ENCODE results near the gene KCNQ1OT1.

KCNQ1OT1 gene

GRCh38 chr11:2703363-2704141 lies 3.8 kb upstream of the KCNQ1OT1 start:
- no peak for DNase-seq (ENCODE audit: low spot score)
- FAIRE-seq: no peak

DNA sequence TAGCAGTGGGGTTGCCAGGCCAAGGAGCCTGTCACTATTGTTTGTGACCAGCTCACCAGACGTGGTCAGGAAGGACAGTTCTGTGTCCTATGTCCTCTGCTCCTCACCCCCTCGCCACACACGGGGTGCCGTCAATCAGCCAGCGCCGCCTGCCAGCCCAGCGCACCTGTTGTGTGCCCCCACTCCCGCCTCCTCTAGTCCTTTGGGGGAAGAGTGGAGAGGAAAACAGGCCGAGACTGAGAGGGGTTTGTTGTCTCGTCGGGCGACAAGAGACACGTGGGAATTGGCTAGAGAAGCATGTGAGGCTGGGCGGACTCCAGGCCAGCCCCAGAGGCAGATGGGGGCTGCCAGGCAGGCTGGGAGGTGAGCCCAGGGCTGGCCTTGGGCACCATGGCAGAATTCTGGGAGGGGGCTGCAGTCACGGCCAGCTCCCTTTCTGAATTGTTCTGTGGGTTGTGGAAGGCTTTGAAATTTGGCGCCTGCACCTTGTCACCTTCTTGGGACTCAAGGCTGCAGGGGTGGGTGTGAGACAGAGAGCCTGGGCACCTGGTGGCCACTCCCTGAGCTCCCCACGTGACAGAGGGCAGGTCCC lies 3.1 kb upstream of the KCNQ1OT1 start:
- FAIRE-seq (no peak), DNase-seq (ENCODE audit: low spot score) (no peak)

- DNase-seq (ENCODE audit: low spot score): no peak
- no peak for FAIRE-seq
Measured at GRCh38 chr11:2701898-2702434, 2.2 kb upstream of the KCNQ1OT1 start.

- FAIRE-seq: no peak
Measured at GRCh38 chr11:2701230-2701629, 1.4 kb upstream of the KCNQ1OT1 start.

GRCh38 chr11:2700415-2701211 lies 819 bp upstream of the KCNQ1OT1 start:
- FAIRE-seq: no peak
- peak; percentile 51 for DNase-seq (ENCODE audit: low spot score)

More at GRCh38 chr11:2701230-2701629, 1.4 kb upstream of the KCNQ1OT1 start:
- no peak for DNase-seq (ENCODE audit: low spot score)

DNA sequence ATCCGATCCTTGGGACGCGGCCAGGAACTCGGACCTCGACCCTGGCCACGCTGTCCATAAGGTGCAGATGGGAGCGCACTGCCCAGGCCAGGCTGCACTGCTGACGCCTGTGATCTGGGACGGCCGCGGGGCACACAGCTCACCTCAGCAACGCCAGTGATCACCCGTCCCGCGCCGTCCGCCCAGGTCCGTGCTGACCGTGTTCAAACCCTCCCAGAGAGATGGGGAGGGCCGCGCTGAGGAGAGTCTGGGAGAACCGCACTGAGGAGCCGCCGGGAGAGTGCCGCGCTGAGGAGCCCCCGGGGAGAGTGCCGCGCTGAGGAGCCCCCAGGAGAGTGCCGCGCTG lies 636 bp downstream of the KCNQ1OT1 start:
- FAIRE-seq (no peak), DNase-seq (ENCODE audit: low spot score) (peak; percentile 13)

DNA sequence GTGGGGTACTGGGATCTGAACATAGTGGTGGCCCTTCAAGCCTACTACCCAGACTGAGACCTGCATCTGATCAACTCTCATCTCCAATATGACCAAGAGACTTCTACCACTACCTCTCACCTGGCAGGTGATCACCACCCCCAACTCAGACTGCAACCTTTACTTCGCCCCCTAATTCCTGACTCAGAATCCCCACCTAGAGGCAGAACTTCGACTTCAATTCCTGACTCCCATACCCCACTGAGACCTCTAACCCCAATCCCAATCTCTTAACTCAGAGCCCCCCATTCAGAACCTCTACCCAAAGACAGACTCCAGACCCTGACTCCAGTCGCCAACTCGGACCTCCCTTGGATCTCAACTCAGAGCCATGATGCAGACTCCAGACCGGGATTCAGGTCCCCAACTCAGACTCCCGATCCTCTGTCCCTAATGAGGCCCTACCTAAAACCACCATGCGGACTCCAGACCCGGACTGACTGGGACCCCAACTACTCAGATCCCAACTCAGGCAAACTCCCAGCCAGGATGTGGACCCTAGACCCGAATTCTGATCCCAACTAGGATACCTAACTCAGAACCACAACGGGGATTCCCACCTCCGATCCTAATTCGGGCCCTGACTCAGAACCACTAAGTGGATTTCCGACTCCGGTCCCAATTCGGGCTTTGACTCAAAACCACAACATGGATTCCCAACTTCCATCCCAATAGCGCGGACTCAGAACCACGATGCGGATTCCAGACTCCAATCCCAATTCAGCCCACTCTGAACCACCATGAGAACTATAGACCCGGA lies 1.2 kb downstream of the KCNQ1OT1 start:
- FAIRE-seq (no peak), DNase-seq (ENCODE audit: low spot score) (no peak)

GRCh38 chr11:2697866-2698265 lies 1.9 kb downstream of the KCNQ1OT1 start:
- FAIRE-seq (no peak), DNase-seq (ENCODE audit: low spot score) (no peak)

GRCh38 chr11:2696455-2696854 lies 3.3 kb downstream of the KCNQ1OT1 start:
- FAIRE-seq (no peak), DNase-seq (ENCODE audit: low spot score) (no peak)

DNA sequence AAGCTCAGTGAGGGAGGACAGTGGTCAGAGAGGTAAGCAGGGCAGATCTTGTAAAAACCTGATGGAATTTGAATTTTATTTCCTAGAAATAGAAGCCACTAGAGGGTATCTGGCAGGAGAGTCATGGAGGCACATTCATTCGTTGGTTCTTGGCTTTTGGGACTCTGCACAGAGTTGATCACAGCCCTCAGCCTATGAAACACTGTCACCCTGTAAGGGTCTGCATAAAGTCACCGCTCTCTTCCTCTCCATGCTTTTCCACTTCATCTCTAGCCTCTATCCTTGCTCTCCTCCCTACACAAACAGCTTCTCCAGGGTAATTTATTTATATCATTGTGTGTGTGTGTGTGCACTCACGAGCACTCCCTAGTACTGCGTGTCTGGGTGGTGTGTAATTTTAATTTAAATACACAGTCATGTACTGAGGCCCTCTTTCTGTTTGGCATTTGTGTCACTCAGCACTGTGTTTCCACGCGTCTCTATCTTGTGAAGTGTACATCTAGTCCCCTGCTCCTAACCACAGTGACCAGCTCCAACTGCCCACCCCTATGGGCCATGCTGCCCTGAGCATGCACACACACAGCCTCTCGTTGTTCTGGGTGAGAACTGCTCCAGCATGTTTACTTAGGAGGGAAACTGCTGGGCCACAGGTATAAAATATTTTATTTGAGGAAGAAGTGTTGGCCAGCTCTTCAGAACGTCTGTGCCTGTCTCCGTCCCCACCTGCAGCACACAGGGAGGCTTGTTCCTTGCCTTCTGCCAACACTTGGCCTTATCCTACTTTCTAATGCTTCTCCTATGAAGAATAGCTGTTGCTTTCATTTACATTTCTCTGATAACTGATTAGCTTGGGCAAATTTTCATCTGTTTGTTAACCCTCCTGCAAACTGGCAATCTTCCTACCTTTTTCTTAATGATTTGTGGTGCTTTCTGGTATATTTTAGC lies 4.5 kb downstream of the KCNQ1OT1 start:
- no peak for DNase-seq (ENCODE audit: low spot score)
- no peak for FAIRE-seq

DNA sequence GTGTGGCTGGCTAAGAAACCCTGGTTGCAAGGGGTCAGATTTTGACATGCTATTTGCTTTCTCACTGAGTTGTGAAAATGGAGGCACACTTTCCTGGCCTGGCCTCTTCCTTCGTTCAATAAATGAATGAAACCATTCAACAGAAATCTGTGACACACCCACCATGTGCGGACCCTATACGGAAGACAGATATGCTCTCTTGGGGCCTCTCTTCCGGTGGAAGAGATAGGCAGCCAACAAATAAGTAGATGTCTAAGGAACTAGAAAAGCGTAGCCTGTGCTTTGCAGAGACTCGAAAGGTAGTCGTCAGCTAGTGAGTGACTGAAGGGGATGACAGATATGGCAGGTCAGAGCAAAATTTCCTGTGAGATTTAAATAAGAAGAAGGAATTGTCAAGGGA lies 5.3 kb downstream of the KCNQ1OT1 start:
- FAIRE-seq (no peak), DNase-seq (ENCODE audit: low spot score) (no peak)

DNA sequence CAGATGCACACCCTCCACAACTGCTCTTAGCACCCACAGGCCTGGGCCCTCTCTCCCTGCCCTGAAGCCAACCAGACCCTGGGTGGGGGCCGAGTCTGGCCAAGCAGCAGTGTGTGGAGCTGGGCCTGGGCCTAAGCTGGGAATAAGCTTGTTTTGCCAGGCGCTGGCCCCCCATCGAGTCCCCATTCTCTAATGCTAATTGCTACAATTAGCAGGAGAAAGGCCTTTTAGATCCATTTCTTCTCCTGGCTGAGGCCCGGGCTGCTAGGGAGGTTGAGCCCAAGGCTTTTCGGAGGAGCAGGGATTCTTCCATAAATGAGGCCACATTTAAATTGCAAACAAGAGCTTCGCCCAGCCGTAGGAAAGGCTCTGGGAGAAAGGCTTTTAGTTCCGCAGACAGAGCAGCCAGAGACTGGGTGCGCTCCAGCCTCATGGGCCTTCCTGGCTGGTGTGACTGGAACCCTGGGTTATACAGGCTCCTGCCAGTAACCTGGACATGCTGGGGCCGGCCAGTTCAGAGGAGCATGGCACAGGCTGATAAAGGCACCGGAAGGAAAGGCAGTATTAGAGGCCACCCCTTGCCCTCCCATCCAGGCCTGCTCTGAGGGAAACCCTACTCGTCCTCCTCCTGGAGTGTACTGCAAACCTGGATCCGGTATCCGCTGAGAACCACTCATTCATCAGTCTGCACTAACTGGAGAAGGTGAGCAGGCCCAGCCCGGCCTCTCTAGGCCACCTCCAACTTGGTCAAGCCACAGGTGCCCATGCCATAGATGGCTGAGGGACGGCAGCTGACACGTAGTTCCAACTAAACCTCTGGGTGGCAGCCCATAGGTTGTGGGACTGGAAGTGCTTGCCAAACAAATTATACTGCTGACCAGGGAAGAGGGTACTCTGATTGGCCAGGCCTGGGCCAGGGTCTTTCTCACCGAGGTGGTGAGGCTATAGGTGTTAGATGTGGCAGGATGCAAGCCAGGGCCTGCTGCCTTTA lies 6.2 kb downstream of the KCNQ1OT1 start:
- DNase-seq (ENCODE audit: low spot score) (no peak), FAIRE-seq (no peak)

DNA sequence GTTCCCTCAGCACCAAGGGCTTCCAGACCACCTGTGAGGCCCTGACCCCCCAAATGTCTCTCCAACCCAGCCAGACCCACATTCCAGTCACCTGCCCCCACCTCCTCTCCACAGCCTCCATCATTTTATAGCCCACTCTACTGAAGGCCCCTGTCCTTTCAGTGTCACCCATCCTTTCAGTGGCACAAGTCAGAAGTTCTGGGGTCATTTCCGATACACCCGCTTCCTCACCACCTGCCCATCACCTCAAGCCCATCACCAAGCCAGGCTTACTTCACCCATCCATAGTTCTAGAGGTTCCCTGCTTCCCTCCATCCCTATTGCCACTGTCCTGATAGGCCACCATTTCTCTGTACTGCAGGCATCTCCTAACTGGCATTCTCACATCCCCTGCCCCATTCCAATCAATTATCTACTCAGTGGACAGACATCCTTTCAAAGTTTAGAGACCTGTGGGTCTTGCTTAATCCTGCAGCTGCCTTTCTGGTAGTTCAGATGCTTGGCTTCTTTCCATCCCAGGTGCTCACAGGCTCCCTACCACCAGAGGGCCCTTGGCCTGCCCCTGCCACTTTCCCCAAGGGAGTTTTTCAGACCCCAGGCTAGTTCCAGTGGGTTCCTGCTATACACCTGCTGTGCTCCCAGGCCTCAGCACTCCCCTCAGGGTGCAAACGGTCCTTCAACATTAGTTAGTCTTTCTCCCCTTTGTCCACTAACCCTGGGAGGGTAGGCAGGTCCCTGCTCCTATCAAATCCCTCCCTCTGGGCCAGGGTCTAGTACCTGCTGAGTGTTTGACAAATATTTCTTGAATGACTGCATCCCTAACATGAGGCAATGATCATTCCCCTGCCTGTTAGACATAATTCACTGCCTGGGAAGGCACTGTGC lies 7.6 kb downstream of the KCNQ1OT1 start:
- FAIRE-seq: no peak
- DNase-seq (ENCODE audit: low spot score): no peak

DNA sequence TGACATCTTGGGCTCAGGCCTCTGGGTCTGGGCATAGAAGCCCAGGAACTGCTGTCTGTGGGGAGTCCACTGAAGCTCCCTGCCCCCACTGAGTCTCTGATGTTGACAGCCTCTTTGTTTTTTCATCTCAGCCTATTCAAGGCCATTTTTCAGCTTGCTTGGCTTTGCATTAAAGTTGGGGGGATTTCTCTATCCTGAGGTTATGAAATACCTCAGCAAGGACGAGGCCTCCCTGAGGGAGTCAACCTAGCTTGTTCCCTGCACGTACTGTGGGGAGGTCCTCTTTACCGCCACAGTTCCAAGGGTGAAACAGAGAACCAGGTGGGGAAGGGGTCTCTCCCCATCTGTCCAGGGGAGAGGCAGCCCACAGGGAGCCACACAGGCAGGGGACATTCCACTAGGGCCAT lies 8.4 kb downstream of the KCNQ1OT1 start:
- no peak for DNase-seq (ENCODE audit: low spot score)
- FAIRE-seq: no peak

DNA sequence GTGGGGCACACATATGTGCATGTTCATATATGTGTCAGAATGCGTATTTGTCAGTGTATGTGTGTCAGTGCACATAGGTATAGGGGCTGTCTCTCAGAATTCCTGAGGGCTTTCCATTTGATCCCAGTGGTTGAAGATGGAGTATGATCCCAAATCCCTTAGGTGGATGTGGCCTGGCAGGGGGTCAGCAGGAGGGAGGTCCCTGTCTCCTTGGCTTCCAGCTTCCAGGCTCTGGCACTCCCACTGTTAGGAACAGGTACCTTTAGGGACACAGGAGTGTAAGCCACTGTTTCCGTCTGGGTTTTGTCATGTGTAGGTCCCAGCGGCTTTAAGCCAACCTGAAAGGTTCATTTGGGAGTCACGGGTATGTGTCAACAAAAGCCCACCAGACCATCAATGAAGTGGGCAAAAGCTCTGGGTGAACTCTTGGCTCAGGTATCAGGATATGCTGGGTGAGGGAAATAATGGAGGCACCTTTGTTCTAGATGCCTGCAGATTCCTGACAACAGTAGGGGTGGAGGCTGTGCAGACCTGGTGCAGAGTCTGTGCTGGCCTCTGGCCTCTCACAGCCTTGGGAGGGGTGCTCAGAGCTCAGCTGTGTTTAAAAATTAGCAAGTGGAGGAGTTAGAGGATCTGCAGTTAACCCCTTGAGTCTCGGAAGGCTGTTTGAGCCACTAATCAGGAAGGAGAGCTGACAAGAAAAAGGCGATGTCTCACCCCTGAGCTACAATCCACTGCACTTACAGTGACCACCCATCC lies 9.0 kb downstream of the KCNQ1OT1 start:
- FAIRE-seq: no peak

GRCh38 chr11:2689651-2690575 lies 9.9 kb downstream of the KCNQ1OT1 start:
- DNase-seq (ENCODE audit: low spot score) (no peak), FAIRE-seq (no peak)

More for the DNA sequence above, 9.0 kb downstream of the KCNQ1OT1 start:
- DNase-seq (ENCODE audit: low spot score): no peak
